GM06990 (cell line): ENCODE results near the gene NEB.
A peak's percentile ranks its signal among the peaks of the same experiment; 100 is the strongest.

Experiments used
- DNase-seq: peaks from one replicate; pipeline ENCODE4 v3.0.0-alpha.2; 2011; ENCODE audit not compliant: insufficient read length; ENCODE audit errors: extremely low read depth
- H3K27me3 ChIP-seq: replicated peaks from 2 replicates; pipeline ENCODE4 v1.6.0; 2011; ENCODE audit warnings: low read length; ENCODE audit not compliant: control insufficient read depth, insufficient read depth
- H3K36me3 ChIP-seq: 2 replicates; pipeline ENCODE4 v1.5.1; 2011; ENCODE audit warnings: low read length; ENCODE audit not compliant: control insufficient read depth, insufficient read depth
- H3K4me3 ChIP-seq: replicated peaks from 2 replicates; pipeline ENCODE4 v1.5.1; 2011; ENCODE audit warnings: low read depth, mild to moderate bottlenecking, control low read depth, low read length
- TF ChIP-seq, protein P1 (sequence below): IDR thresholded peaks from 2 replicates; pipeline ENCODE4 v1.5.1; 2011; ENCODE audit warnings: low read length, control low read depth, mild to moderate bottlenecking, inconsistent platforms; ENCODE audit not compliant: insufficient read depth, poor library complexity, severe bottlenecking

NEB gene

DNA sequence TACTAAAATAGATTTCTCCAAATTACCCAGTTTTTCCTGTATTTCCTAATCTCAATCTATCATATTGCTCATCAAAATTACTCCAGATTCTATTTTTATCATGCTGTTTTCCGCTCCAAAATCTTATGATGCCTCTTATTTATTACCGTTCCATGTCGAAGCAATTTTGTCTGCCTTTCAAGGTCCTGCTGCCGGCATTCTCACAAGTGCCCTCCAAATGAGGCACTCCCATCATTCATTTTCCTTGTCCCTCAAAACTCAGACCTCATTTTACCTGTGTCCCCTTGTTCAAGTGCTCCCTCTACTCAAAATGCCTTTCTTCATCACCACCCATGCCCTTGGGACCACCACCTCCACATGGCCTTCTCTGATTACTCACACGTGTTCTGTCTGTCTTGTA, 13.1 kb downstream of the NEB start:
- Histone ChIP-seq H3K4me3 (no peak overlapping the region), H3K27me3 (no peaks in the 10 kb centered on the region), H3K36me3 (no peaks in the 10 kb centered on the region)
- TF ChIP-seq, protein P1, sequence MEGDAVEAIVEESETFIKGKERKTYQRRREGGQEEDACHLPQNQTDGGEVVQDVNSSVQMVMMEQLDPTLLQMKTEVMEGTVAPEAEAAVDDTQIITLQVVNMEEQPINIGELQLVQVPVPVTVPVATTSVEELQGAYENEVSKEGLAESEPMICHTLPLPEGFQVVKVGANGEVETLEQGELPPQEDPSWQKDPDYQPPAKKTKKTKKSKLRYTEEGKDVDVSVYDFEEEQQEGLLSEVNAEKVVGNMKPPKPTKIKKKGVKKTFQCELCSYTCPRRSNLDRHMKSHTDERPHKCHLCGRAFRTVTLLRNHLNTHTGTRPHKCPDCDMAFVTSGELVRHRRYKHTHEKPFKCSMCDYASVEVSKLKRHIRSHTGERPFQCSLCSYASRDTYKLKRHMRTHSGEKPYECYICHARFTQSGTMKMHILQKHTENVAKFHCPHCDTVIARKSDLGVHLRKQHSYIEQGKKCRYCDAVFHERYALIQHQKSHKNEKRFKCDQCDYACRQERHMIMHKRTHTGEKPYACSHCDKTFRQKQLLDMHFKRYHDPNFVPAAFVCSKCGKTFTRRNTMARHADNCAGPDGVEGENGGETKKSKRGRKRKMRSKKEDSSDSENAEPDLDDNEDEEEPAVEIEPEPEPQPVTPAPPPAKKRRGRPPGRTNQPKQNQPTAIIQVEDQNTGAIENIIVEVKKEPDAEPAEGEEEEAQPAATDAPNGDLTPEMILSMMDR = no peak
- DNase-seq = no peak

DNA sequence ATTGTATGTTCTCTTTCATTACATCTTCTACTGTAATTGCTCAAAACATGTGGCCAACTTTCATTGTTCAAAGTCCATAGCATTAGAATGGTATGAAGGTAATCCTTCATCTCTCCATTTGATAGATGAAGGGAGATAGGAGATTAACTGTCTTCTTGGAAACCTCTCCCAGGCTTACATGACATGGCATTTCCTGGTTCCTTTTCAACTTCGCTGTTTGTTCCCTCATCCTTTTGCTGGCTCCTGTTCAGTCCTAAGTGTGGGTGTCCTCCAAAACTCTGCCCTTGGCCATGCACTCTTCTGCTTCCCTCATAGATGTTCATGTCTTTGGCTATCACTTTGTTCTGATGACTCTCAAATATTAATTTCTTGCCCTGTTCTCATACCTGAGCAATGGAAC, 13.8 kb downstream of the NEB start:
- Histone ChIP-seq H3K4me3 (no peak overlapping the region), H3K27me3 (no peaks in the 10 kb centered on the region), H3K36me3 (no peaks in the 10 kb centered on the region)
- TF ChIP-seq, protein P1 = no peak
- no peak for DNase-seq

DNA sequence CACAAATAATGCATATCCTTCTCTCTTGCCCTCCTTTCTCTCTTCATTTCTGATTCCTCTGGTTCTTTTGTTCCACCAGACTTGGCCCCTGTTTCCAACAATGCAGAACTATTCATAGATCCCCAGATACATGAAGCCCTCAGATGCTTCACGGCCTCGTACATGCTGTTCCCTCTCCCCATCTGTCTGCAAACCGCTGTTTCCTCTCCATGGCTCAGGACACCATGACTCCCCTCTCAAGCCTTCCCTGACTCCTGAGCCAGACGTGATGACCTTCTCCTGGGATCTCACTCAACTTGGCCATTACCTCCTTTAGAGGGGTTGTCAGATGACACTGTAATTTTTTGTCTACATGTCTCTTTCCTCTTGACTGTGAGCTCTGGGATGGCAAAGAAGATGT, 15.5 kb downstream of the NEB start:
- no peaks in the 10 kb centered on the region for H3K27me3 ChIP-seq
- H3K36me3 ChIP-seq = no peaks in the 10 kb centered on the region
- no peak overlapping the region for H3K4me3 ChIP-seq
- DNase-seq = no peak
- TF ChIP-seq, protein P1 = no peak

DNA sequence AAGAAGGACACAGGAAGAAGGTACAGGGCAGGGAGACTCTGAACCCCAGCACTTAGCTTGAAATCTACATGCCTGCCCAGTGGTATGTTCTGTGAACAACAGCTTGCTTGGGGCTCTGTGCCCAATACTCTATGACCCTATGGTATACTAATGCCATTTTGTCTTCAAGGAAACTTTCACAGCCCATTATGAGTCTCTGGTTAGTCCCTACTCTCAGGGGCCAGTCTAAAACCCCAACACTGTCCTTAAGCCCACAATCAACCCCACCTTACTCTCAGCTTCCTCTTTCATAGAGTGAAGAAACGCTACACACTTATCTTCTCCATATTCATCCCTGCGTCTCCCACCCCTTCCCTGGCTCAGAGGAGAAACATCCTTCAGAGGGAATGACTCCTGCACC, 16.0 kb downstream of the NEB start:
- Histone ChIP-seq H3K36me3 (no peaks in the 10 kb centered on the region), H3K27me3 (no peaks in the 10 kb centered on the region), H3K4me3 (no peak overlapping the region)
- no peak for DNase-seq
- TF ChIP-seq, protein P1 = no peak

DNA sequence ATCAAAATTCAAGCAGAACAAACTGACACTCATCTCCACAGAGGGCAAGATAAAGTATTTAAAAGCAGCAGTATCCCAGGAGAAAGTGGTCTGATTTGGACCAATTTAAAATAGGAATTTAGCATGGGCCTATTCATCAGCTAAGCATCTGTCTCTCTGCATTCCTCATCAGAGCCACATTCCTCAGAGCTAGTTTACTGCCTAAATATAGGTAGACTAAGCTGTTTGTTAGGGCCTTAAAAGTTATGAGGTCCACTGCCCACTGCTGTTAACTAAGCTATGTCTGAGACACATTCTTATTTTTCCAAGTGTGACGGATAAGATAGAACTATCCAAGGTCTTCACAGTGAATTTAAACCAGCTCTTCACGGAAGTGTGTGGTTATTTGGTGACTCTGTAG, 17.6 kb downstream of the NEB start:
- H3K27me3 ChIP-seq = no peaks in the 10 kb centered on the region
- H3K4me3 ChIP-seq = no peak overlapping the region
- TF ChIP-seq, protein P1 = no peak
- H3K36me3 ChIP-seq = no peaks in the 10 kb centered on the region
- no peak for DNase-seq

DNA sequence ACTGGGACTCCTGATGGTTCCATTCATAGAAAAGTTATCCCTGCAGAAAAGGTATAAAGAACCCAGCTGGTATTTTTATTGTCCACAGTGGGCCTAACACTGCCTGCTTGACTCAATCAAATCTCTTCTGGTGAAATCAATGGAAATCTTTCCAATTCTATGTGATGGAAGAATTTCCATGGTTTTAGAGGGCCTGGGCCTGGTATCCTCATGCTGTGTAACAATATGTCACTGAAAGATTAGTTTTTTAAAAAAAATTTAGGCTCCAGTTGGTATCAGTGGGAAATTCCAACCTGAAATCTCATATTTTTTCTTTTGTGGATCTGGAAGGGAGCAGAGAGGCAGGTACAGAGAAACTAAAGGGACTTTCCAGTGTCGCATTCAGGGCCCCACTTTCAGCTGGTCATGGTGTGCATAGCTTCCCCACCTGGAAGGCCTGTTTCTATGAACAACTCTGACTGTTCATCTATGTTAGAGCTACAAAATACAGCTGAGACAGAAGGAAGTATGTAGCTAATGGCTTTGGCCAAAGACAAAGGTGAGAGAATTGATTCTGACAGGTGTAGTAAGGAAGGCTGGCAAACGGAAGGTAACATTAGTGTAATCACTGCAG, 20.9 kb downstream of the NEB start:
- Histone ChIP-seq H3K27me3 (no peaks in the 10 kb centered on the region), H3K36me3 (no peaks in the 10 kb centered on the region), H3K4me3 (no peak overlapping the region)
- TF ChIP-seq, protein P1 = no peak
- peak; percentile 7 for DNase-seq
